HFFc6 (cell line): ENCODE results near the gene PPRC1. TPM values are rescaled to one million over a fixed set of nuclear protein-coding genes. Genes with fewer than 3 reads are reported as not detected.

Experiments
- DNase-seq: peaks from one replicate; pipeline ENCODE4 v3.0.0-alpha.2; 2018
- H3K27ac Mint-ChIP-seq: 2 replicates; pipeline ENCODE4 v1.8.0; 2020; ENCODE audit warnings: mild to moderate bottlenecking, mixed read lengths
- H3K27me3 Mint-ChIP-seq: 2 replicates; pipeline ENCODE4 v1.8.0; 2021; ENCODE audit warnings: mild to moderate bottlenecking, moderate library complexity, mixed read lengths; ENCODE audit not compliant: insufficient read depth
- H3K36me3 Mint-ChIP-seq: 2 replicates; pipeline ENCODE4 v1.8.0; 2021; ENCODE audit warnings: low read depth, mixed read lengths
- H3K4me1 Mint-ChIP-seq: 2 replicates; pipeline ENCODE4 v1.8.0; 2020; ENCODE audit warnings: low read depth, mixed read lengths
- H3K4me3 Mint-ChIP-seq: 2 replicates; pipeline ENCODE4 v1.8.0; 2020; ENCODE audit warnings: mild to moderate bottlenecking, moderate library complexity, mixed read lengths
- H3K9me3 Mint-ChIP-seq: 2 replicates; pipeline ENCODE4 v1.8.0; 2020; ENCODE audit warnings: mild to moderate bottlenecking, mixed read lengths
- CTCF ChIP-seq: fragments of 200-600 bp; sonication (generic); IDR thresholded peaks from 2 replicates; pipeline ENCODE4 v1.5.0; 2021; ENCODE audit warnings: antibody characterized with exemption, mild to moderate bottlenecking
- total RNA-seq, 6 experiments: library from RNA; stranded (reverse); fragmentation: NEBNext Ultra II Directional; extraction: Animal tissue kit (Norgen Biotek cat#: 25700); gene quantifications; 2 replicates in 1 of 6; 3 replicates in 5 of 6; pipeline ENCODE4 v1.2.3, GENCODE V29; 2021

The PPRC1 gene
- total RNA-seq, 6 experiments from 2014 or later = 49.4 to 56.6 (median 53.8) TPM

DNA sequence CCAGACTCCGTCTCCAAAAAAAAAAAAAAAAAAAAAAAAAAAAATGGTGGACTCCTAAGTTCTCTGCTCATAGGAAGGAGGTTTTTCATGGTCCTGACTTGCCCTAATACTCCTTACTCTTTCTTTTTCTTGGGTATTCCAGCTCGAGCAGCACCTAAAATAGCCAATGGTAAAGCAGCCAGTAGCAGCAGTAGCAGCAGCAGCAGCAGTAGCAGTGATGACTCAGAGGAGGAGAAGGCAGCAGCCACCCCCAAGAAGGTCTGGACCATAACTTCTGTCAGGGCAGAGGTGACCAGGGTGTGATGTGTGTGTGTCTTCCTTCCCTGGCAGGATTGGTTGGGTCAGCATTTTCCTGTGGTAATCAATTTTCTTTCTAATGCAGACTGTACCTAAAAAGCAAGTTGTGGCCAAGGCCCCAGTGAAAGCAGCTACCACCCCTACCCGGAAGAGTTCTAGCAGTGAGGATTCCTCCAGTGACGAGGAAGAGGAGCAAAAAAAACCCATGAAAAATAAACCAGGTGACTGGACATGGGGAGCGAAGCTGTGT is 26.3 kb downstream of the PPRC1 start:
- Mint-ChIP-seq H3K36me3 (peaks cover 59% of the 10 kb centered on the region), H3K4me3 (no peak overlapping the region; the same call in 1 of the 2 replicates), H3K27me3 (no peaks in the 10 kb centered on the region; the same call in 1 of the 2 replicates), H3K9me3 (no peaks in the 10 kb centered on the region), H3K4me1 (peaks cover 32% of the 10 kb centered on the region), H3K27ac (peak overlapping the region; percentile 77)
- peak; percentile 70 for DNase-seq
- TF ChIP-seq CTCF = no peak

- peak overlapping the region; percentile 77 for H3K27ac Mint-ChIP-seq
- peaks cover 56% of the 10 kb centered on the region for H3K36me3 Mint-ChIP-seq
- no peak for DNase-seq
- no peaks in the 10 kb centered on the region for H3K9me3 Mint-ChIP-seq
- H3K4me3 Mint-ChIP-seq = no peak overlapping the region
- H3K4me1 Mint-ChIP-seq = peaks cover 32% of the 10 kb centered on the region
- no peaks in the 10 kb centered on the region; the same call in 1 of the 2 replicates for H3K27me3 Mint-ChIP-seq
- no peak for TF ChIP-seq CTCF
Measured at GRCh38 chr10:102159831-102160230, 27.0 kb downstream of the PPRC1 start.

GRCh38 chr10:102163342-102163989 is 30.6 kb downstream of the PPRC1 start:
- H3K4me1 Mint-ChIP-seq = peaks cover 14% of the 10 kb centered on the region
- no peaks in the 10 kb centered on the region for H3K9me3 Mint-ChIP-seq
- no peak overlapping the region for H3K27ac Mint-ChIP-seq
- no peak overlapping the region for H3K4me3 Mint-ChIP-seq
- DNase-seq = no peak
- no peaks in the 10 kb centered on the region; the same call in 1 of the 2 replicates for H3K27me3 Mint-ChIP-seq
- H3K36me3 Mint-ChIP-seq = peaks cover 31% of the 10 kb centered on the region
- no peak for TF ChIP-seq CTCF

DNA sequence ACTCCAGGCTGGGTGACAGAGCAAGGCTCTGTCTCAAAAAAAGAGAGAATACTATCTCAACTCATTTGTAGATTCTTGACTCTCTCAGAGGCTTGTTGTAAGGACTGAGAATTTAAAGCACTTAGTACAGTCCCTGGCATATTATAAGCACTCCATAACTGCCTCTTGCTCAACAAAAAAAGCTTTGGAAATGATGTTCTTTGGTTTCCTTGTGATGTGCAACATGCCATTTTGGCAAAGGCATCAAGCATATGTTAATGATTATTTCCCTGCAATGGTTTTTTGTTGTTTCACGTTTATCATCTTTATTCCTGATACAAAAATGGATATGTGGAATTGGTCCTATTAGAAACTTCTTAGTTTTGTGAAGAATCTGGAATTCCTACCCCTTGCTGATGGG is 35.0 kb downstream of the PPRC1 start:
- TF ChIP-seq CTCF = no peak
- H3K4me3 Mint-ChIP-seq = no peak overlapping the region
- DNase-seq = no peak

DNA sequence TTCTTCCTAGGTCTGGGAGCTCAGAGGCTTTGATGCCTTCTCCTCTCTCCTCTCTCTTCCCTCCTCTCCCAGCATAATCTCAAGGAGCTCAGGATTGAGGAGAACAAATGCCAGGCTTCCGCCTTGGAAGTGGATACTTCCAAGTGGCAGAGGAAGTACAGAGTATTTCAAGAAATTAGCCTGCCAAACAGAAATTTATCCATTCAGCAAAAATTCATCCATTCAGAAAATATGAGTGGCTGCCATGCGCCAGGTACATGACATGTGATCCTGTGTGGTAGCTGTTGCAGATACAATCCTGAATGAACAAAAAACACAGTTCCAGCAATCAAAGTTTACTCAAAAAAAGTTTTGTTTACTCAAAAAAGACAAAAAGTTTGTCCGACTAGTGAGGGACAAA is 37.8 kb downstream of the PPRC1 start:
- Mint-ChIP-seq H3K27ac (no peak overlapping the region), H3K4me3 (no peak overlapping the region; the same call in 1 of the 2 replicates), H3K4me1 (peaks cover 17% of the 10 kb centered on the region), H3K36me3 (no peaks in the 10 kb centered on the region), H3K9me3 (no peaks in the 10 kb centered on the region), H3K27me3 (peaks cover 3% of the 10 kb centered on the region)
- no peak for DNase-seq
- TF ChIP-seq CTCF = no peak

More for the DNA sequence above, 35.0 kb downstream of the PPRC1 start:
- Mint-ChIP-seq H3K9me3 (no peaks in the 10 kb centered on the region), H3K4me1 (peaks cover 6% of the 10 kb centered on the region; the same call in 1 of the 2 replicates), H3K27ac (no peak overlapping the region), H3K27me3 (peaks cover 3% of the 10 kb centered on the region), H3K36me3 (no peaks in the 10 kb centered on the region)
